GM18861 (cell line): ENCODE data around the gene ING4.

Source experiments
- ATAC-seq: cut with Tn5 transposase; IDR thresholded peaks from one replicate; pipeline ENCODE4 v1.9.1; 2021; ENCODE audit not compliant: unreplicated experiment

ING4 gene

DNA sequence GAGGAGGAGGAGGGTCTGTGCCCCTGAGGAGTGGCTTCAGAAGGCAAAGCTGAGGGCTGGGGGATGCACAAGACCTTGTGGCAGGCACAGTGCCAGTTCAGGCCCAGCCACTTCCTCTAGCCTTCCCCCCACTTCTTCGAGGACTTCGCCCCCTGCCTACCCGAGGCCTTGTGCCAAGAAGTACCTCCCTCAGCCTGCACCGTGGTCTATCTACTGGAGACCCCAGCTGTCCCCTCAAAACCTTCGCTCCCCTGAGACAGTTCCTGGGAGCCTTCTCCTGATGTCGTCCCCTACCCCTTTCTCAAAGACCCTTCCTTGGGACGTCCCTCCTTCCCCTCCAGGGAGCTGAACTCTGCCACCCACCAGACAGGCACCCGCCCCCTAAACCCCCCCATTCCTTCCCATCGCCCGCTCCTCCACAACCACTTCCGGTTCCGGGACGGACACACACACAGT is 25.7 kb upstream of the ING4 start:
- ATAC-seq: peak; percentile 12

DNA sequence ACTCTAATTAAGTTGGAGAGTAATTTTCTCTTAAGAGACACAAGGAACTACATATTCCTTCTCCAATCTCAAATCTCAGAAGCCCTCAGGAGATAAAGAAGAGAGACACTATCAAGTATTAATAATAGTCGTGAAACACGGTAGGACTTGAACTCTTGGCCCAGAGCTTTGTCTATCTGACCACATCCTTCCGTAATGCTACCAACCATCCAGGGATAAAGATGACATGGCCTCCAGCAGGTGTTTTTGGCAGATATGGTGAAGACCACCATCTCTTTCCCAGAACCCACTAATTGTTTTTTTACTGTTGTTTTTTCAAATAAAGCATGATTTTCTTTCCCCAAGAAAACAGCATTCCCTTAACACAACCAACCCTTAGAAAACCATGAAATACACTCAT is 22.9 kb upstream of the ING4 start:
- ATAC-seq: no peak

DNA sequence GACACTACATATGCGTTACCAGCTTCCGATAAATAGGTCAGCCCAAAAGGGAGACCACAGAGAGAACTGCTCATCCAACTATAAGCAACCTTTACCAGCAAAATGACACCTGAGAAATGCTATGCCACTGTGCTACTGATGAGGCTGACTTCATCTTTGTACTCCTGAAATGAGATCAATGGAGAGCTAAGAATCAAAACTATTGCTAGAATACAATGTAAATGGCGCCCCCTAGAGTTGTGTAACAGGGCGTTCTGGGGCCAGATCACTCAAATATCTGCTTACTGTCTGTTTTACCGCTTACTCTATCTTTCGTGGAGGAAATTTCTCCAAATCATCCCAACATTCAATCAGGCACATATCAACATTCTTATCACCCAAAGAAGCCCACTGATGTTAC is 21.7 kb upstream of the ING4 start:
- no peak for ATAC-seq

DNA sequence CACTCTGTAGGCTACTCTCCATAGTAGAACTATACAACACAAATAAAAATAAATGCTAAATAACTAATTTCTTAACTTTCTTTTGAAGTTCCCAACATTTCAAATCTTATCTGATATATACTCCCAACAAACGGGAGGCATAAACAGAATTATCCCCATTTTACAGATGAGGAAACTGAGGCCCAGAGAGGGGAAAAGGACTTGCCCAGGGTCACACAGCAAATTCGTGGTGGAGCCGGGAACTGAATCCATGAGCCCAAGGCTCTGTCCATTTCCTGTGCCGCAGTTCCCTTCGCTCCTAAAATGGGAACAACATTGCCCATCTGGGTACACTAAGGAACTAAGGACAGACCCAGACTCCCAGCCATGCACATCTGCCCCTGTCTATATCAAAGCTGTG is 14.0 kb upstream of the ING4 start:
- no peak for ATAC-seq

DNA sequence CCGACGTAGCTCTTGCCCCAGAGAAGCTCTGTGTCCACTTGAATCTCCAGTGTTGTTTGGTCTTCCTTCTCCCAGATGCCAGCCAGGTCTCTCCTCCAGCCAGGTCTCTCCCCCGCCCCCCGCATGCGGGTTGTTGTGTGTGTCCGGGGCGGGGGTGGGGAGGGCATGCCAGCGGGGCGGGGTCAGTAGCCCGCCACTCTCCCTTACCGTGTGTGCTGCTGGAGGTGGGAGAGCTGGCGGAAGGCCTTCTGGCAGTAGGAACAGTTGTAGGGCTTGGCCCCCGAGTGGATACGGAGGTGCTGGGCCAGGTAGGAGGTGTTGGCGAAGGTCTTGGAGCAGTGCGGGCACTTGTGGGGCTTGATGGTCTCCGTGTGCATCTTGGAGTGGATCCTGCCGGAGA is 9.2 kb upstream of the ING4 start:
- ATAC-seq: no peak

DNA sequence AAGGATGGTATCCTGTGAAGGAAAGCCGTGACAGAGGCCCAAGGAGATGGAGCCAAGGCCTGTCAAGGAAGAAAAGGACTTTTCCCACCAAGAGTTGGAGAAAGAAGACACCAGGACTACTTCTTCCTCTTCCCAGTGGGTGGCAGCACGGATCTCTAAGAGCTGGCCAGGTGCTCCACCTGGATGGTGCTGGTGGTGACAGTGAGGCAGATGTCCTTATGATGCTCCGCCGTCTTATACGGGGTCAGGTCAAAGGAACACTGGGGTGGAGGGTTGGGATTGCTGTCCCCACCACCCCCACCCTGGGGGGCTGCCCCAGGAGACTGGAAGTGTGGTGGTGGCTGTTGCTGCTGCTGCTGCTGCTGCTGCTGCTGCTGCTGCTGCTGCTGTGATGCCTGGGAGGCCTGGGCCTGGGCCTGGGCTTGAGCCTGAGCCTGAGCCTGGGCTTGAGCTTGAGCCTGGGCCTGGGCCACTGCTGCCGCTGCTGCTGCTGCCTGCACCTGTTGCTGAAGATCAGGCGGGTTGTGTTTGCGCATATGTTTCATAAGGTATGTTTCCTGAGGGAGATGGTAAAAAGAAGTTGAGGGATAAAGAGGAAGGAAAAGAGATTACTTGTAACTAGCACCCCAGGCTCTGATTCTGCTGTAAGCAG is 4.8 kb upstream of the ING4 start:
- no peak for ATAC-seq

DNA sequence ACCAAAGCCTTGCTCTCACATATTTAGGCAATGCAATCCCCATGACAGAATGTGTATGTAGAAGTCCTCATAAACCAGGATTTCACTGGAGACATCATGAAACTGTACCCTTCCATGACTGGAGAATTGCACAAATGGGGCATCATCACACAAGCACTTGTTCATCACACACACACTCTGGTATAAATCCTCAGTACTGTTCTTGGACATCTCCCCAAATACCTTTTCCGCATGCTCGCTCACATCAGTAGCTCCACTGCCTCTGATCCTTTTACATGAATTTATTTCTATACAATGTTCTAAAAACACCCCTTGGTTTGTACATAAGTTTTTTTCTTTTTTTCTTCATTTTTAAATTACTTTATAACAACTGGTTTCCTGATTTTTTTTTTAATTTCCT is 3.3 kb upstream of the ING4 start:
- ATAC-seq: no peak

DNA sequence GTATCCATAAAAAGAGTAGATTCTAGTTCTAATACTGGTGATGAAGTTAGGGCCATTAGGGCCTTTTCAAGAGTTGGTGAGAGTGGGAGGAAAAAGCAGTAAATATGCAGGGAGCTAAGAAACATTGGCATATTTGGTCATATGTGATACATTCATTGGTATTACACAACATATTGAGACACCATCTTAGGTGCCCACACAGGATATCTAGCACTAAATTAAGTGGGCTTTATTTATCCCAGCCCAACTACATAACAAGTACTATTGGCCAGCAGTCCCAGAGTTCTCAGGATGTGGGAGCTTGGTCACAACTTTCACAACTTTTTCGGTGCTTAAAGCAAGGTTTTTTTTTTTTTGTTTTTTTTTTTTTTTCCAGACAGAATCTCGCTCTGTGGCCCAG is 2.0 kb upstream of the ING4 start:
- ATAC-seq: no peak

DNA sequence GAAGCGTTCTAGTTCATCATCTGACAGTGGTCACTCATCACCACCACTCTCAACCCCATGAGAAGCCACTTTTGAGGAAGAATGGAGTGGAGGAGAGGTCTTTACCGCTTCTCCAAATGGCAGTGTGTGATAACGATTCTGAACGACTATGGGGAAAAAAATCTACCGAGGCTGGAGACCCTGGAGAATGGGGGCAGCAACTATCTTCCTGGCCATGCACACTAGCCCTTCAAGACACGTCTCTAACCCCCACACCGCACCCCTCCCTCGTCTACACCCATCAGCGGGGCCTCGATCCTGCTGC is 365 bp downstream of the ING4 start:
- no peak for ATAC-seq

DNA sequence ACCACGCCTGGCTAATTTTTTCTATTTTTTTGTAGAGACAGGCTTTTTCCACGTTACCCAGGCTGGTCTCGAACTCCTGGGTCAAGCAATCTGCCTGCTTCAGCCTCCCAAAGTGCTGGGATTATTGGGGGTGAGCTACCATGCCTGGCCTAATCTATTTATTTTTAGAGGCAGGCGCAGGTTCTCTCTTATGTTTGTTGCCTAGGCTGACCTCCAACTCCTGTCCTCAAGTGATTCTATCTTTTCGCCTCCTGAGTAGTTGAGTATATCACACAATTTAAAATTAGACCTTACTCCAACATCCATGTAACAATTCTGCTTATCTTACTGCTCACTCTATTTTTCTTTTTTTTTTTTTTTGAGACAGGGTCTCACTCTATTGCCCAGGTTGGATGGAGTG is 8.9 kb downstream of the ING4 start:
- no peak for ATAC-seq

DNA sequence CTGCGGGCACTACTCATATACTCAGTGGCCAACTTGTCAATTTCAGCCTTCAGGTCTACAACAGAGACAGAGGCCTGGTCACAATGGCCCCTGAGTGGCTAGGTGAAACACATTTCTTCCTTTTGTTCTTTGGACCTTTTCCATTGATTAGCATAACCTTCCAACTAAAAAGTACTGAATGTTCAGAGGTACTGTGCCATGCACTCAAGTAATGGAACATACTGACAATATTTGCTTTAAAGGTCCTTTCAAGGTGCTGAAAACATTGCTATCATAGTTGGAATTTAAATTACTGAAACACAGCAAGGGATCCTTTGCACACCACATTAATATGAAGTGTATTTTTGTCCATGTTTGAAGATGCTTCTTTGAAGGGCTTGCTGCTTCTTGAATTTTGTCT is 9.6 kb downstream of the ING4 start:
- no peak for ATAC-seq

DNA sequence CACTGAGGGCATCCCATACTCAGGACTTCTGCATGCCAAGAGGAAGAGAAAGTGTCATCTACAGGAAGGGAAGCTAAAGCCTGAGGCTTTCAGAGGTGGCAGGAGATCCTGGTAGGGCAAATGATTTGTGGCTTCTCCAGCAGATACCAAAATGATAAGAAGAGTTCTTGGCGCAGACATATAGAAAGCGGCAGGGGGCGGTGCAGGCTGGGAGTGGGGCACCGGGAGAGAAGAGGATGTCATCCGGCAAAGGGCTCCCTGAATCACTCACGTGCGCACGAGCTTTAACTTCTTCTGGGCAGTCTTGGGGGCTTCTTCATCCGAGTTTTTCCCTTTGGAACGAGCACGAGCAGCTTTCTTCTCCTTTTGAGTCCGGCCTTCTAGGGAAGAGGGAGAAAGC is 10.5 kb downstream of the ING4 start:
- ATAC-seq: no peak

DNA sequence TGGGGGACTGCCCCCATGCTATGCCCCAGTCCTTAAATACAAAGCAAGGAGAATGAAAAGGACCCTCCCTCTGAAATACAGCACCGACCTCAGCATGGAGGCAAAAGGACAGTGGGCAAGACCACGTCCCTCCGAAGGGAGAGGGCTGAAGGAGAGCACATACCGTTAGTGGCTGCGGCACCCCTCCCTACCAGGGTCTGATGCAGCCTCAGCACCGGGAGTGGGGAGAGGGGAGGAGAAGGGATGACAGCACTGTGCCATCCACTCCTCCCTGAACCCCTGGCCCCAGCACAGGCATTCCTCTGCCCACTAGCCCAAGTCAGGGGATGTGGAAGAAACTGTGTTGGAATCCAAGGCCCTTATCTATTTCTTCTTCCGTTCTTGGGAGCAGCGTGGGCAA is 12.1 kb downstream of the ING4 start:
- ATAC-seq: no peak

DNA sequence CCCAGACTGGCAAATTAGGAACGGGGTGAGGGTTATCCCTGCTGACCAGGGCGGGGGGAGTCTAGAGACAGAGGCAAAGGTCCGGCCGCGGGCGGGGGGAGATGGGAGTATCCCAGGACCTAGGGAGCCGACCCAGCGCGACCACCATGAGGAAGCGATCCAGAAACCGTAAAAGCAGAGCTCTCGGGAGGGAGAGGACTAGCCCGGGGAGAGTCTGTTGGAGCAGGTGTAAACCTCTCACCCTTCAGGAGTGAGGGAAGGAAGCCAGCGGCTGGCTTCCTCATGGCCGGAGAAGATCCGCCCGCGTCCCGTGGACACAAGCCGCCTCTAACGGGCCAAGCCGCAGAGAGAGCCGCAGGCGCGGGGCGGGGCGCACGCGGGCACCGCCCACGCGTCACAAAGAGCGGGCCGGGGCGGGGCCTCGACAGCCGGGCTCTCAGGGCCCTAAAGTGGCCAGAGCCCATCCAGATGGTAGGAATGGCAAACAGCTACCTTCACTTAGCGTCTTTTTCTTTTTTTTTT is 15.8 kb downstream of the ING4 start, which contains the start of gene ACRBP:
Gene ACRBP (minus strand): TSS at position 350 of the 522 bp plus-strand sequence. CDS start 66 bp downstream, at position 284.
- peak; percentile 56 for ATAC-seq

DNA sequence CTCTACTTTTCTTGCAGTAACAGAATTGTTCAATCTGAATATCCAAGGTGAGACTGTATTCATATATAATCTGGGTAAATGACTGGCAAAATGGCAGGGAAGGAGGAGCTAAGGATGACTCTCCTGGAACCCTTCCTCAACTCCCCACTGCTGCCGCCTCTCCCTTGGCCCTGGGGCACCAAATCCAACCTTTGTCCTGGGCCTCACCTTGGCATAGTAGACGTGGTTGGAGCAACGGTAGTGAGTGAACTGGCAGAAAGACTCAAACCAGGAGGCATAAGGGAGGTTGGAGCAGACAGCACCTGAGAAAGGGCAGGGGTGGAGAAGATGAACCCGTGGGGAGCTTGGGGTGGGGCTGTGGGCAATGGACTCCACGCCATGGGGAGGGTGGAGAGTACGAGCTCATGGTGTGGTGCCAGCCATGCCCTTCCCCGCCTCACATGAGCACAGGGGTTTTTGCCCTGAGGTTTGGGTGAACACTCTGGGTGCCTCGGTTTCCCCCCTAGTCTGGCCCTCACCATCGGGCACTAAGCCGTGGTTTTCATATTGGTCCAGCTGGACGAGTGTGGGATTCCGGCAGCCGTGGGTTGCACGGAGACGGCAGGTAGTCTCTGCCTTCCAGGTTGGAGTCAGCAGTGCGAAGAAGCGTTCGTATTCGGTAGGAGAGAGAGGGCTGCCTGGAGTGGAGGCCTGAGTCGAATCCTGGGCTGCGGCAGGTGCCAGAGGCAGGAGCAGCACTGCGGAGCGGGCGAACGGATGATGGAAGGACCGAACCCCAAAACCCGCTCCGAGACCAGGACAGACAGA is 16.4 kb downstream of the ING4 start:
- no peak for ATAC-seq

DNA sequence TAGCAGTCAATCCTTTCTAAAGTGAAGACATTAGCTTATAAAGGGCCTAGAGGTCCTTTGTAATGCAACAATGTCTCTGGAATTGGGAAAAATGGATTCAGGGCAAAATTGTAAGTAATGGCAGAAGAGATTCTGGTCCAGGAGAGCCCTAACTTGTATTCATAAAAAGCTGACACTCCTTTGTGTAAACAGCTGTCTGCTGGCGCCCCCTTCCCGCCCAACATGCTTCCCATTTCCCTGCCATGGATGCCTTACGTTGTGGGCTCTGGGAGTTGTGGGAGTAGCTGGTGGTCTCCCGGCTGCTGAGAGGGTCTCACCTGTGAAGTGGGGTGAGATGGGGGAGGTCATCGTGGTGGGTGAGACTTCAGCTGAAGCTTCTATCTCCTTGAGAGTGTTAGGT is 18.0 kb downstream of the ING4 start:
- no peak for ATAC-seq

DNA sequence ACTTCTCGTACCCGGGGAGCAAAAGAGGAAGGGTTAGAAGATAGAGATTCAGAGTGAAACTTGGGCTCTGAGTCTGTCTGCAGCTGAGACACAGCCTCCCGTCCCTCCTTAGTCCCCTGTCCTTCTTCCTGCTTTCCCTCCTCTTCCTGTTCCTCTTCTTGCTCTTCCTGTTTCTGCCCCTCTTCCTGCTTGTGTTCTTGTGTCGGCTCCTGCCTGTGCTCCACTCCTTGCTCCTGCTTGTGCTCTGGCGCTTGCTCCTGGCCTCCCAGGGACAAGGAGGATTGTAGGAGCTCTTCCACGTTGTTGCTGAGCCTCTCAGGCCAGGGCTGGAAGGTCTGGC is 18.7 kb downstream of the ING4 start:
- ATAC-seq: no peak

DNA sequence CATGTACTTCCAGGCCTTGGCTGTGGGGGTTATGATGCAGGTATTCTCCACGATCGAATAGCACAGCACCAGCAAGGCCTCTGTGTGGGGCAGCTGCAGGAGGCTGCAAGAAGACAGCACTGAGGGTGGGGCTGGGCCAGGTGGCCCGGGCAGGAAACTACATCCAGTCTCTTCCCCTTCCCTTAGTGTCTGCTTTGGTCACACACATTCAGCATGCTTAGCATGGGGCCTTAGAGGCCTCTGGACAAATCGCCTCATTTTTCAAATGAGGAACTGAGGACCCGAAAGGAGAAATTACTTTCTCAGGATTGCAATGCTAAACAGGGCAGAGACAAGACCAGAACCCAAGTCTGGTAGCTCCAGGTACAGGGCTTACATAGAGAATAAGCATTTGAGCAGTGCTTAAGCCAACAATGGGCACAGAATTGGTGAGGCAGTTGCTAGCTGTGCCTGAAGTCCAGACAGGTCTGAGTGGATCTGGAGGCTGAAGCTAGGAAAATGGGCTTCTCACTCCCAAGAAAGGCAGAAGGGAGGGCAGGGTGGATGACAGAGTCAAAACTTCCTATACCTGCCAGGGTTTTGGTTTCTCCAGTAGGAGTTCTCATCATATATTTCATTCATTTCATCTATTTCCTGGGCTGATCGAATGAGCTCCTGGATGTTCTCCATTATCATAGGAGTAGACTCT is 19.2 kb downstream of the ING4 start:
- no peak for ATAC-seq

DNA sequence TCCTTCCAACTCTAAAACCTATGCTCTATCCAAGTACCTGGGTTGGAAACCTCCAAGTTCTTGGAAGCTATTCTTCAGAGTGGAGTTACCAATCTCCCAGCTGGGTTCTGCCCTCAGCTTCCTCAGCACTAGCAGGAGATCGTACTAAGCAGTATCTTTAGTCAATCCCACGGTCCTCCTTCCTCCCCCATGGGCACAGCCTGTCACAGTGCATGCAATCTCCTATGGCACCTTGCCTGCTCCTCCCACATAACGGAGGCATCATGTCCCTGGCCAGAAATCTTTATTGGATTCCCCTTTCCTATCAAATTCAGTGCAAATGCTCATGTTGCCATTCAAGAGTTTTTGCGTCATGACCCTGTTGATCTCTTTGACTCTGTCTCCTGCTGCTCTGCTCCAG is 21.8 kb downstream of the ING4 start:
- no peak for ATAC-seq

DNA sequence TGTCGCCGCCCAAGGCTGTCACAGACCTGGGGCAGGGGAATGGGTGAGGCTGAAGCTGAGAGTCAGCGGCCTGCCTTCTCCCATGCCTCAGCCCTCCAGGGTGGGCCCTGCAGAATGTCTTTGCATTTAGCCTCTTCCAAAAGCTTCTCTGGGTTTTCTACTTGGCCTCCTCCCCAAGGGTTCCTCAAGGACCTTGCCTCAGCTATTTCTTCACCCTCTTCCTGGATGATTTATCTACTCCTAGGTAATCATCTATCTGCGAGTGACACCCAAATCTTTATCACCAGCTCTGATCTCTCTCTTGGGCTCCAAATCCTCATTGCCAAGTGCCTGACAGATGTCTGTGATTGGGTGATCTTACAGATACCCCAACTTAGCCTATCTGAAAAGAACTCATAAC is 22.4 kb downstream of the ING4 start:
- ATAC-seq: no peak

DNA sequence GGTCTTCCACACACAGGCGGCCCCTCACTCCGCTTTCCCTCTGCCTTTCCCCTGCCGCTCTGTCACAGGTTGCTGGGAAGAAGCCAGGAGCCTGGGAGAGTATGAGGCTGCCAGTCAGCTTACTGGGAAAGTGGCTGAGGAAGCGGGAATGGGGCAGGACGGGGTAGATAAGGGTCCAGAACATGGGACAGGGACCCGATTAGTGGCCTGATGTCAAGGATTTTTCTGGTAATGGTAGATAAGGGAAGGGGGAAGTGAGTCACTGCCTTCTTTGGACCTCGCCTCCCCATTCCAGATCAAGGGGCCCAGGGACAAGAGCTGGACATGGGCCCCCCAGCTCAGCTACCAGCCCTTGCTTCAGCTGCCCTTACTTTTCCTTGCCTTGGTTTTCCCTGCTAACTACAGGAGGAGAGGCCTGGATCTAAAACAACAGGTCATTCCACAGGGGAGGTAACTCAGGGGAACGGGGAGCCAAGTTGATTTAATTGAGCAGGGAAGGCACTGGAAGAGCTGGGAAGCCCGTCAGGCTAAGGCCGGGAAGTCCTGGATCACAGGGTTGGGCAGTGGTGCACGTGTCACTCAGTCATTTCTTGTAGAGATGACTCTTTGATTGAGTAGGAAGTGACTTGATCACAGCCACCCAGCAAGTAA is 23.6 kb downstream of the ING4 start:
- ATAC-seq: no peak

DNA sequence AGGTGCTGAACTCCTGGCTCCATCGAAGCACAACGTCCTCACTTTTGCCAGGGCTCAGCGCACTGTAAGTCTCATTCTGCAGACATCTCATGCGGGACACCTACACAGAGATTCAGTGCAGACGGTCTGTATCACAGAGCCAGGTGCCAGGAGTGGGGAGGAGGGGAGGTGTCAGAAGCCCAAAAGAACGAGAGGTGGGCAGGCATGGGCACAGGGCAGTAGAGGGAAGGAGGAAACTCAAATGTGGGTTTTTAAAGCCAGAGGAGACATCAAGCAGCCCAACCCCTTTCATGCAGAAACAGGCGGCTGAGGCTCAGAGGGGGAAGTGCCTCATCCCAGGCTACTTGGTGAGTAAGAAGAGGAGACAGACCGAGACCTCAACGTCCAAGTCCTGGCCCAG is 24.6 kb downstream of the ING4 start:
- ATAC-seq: no peak
